Esophagus squamous epithelium (tissue), 5 donors: ENCODE measurements around the gene ETV3. TPM values are rescaled to one million over a fixed set of nuclear protein-coding genes. Genes with fewer than 3 reads are reported as not detected.

Experiments used
- DNase-seq: peaks from one replicate; lab custom pipeline; 2025; lab: John Stamatoyannopoulos, UW
- H3K27ac ChIP-seq, 4 donors: fragments of 200-600 bp; sonication (generic); one replicate each; pipeline ENCODE4 v1.5.1; 2016 to 2019; ENCODE audit warnings: mild to moderate bottlenecking in 1 of 4
- H3K27me3 ChIP-seq, 4 donors: fragments of 200-600 bp; sonication (generic); 1 replicate in 3 of 4; 2 replicates in 1 of 4; pipeline versions ENCODE4 v1.5.1 to v1.6.0; 2017 to 2021; ENCODE audit warnings: antibody characterized with exemption in 1 of 4
- H3K36me3 ChIP-seq, 3 donors: fragments of 200-600 bp; sonication (generic); one replicate each; pipeline ENCODE4 v1.5.1; 2016 to 2019
- H3K4me1 ChIP-seq, 3 donors: fragments of 200-600 bp; sonication (generic); one replicate each; pipeline ENCODE4 v1.5.1; 2017 to 2019
- H3K4me3 ChIP-seq, 4 donors: fragments of 200-600 bp; sonication (generic); 1 replicate in 3 of 4; 2 replicates in 1 of 4; pipeline ENCODE4 v1.5.1; 2016 to 2019; ENCODE audit warnings: mild to moderate bottlenecking in 2 of 4, moderate library complexity in 1 of 4
- H3K9me3 ChIP-seq, 3 donors: fragments of 200-600 bp; sonication (generic); one replicate each; pipeline ENCODE4 v1.5.1; 2016 to 2019
- POLR2A ChIP-seq, 4 donors: fragments of 450-650 bp; IDR thresholded peaks; one replicate each; pipeline ENCODE4 v1.6.1; 2017; ENCODE audit warnings: antibody characterized with exemption in 4 of 4, mild to moderate bottlenecking in 4 of 4, moderate library complexity in 3 of 4
- WGBS, 2 donors: methylation state at CpG; one replicate each; pipeline ENCODE4 v1.1.5; 2018; 5-methylcytosine and 5-hydroxymethylcytosine counted together
- intact Hi-C: fragments of 100-400 bp; cut with DNase I; formaldehyde crosslinking; loops from one replicate; pipeline ENCODE4 v1.15.0; 2022
- total RNA-seq, 4 donors: library from RNA; depleted of rRNA; stranded (reverse); fragments of >200 nt; gene quantifications; one replicate each; pipeline ENCODE4 v1.1.0, GENCODE V29; 2016
- TF ChIP-seq, protein P1 (sequence below), 6 experiments: fragments of 450-650 bp in 4 of 6; fragments of 200-600 bp in 2 of 6; sonication (generic) in 2 of 6; IDR thresholded peaks; one replicate each; pipeline ENCODE4 v1.5.1; 2016 to 2019; ENCODE audit warnings: antibody characterized with exemption in 6 of 6, mild to moderate bottlenecking in 4 of 6, moderate library complexity in 4 of 6
- donor health status: DM: yes; HTN: yes; CAD: no.

Gene ETV3
- total RNA-seq, 4 donors from 2014 or later, result 25.0 to 31.4 (median 27.3) TPM

DNA sequence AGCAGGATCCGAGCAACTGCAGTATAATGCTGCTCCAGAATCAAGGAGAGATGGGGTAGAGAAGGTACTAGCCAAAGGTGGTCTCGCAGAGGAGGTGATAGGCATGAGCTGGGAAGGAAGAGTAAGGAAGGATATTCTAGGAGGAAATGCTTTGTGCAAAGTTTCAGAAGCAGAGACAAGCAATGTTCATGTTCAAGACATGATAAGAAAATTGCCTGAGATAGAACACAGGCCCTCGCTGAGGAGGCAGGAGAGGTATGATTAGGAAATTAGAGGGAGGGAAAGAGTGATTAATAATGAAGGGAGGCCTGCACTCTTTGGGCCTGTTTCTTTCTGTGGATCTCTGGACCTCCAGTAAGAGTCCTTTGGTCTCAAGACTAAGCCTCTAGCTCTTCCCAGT, 12.9 kb upstream of the ETV3 start:
- TF ChIP-seq, protein P1, sequence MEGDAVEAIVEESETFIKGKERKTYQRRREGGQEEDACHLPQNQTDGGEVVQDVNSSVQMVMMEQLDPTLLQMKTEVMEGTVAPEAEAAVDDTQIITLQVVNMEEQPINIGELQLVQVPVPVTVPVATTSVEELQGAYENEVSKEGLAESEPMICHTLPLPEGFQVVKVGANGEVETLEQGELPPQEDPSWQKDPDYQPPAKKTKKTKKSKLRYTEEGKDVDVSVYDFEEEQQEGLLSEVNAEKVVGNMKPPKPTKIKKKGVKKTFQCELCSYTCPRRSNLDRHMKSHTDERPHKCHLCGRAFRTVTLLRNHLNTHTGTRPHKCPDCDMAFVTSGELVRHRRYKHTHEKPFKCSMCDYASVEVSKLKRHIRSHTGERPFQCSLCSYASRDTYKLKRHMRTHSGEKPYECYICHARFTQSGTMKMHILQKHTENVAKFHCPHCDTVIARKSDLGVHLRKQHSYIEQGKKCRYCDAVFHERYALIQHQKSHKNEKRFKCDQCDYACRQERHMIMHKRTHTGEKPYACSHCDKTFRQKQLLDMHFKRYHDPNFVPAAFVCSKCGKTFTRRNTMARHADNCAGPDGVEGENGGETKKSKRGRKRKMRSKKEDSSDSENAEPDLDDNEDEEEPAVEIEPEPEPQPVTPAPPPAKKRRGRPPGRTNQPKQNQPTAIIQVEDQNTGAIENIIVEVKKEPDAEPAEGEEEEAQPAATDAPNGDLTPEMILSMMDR (IDR thresholded peaks at IDR 0.05), result no peak
- TF ChIP-seq POLR2A (IDR thresholded peaks at IDR 0.05), result no peak
- WGBS, 2 donors, result 77 to 88% methylated on average over 2 to 3 of the region's 3 CpGs
- H3K27ac ChIP-seq, result no peak overlapping the region
- intact Hi-C loops, result no loop called here
- H3K36me3 ChIP-seq, result no peaks in the 10 kb centered on the region
- peaks cover 0 to 3% (median 0%) of the 10 kb centered on the region in 4 donors for H3K27me3 ChIP-seq
- no peaks in the 10 kb centered on the region for H3K9me3 ChIP-seq
- H3K4me1 ChIP-seq, result peaks cover 31 to 51% (median 42%) of the 10 kb centered on the region in 3 donors
- no peak for DNase-seq
- no peak overlapping the region for H3K4me3 ChIP-seq

DNA sequence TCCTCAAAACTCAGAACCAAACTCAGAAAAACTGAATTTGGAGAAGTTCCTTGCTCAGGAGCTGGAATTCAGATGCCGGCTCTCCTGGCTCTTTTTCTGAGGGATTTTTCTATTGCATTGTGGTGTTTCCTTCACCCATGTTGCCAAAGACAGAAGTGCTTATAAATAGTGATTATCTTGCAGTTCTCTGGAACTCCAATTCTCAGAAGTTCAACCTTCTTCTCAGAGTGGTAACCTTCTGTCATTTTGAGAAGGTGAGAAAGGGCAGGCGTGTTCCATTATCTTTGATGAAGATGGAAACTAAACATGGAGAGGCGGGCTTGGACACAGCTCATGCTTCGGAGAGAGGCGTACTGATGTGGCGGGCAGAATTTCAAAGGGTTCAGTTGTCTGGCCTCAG, 12.4 kb upstream of the ETV3 start:
- Histone ChIP-seq H3K4me3 (no peak overlapping the region), H3K36me3 (no peaks in the 10 kb centered on the region), H3K27ac (no peak overlapping the region), H3K4me1 (peaks cover 27 to 51% (median 41%) of the 10 kb centered on the region in 3 donors), H3K9me3 (no peaks in the 10 kb centered on the region), H3K27me3 (no peaks in the 10 kb centered on the region)
- no peak for TF ChIP-seq POLR2A (IDR thresholded peaks at IDR 0.05)
- TF ChIP-seq, protein P1 (IDR thresholded peaks at IDR 0.05), result no peak
- intact Hi-C loops, result no loop called here
- DNase-seq, result no peak
- 85 to 91% methylated on average over 4 to 5 of the region's 6 CpGs for WGBS, 2 donors

DNA sequence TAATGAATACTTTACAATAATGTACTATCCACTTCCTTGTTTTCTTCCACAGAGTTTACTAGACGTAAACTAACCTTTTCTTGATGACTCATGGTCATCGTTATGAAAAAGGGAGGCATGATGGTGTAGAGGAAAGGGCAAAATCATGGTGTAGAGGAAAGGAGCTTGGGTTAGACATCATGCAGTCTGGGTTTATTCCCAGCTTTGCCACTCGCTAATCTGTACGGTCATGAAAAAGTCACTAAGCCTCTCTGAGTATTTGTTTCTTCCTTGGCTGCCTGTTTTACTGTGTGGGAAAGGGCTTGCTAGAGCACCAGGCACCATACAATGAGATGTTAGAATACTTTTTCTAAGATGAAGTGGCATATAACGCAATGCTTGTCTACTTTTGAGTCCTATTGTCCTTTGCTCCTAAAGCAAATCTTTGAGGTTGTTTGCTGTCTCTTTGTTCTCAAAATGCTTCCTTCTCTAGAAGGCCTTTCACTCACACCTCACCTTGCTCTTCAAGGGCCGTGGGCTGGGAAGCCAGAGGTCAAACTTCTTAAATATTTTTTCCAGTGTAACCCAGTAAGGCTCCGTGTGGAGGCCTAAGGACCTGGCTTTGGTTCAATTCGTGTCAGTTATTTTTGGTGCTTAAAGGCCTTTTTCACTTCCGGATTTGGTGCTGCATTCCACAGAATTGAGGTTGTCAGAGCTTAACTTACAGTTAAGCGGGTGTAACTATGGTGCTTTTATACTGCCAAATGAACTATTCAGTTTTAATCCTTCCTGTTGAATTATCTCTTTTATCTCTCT, 9.9 kb upstream of the ETV3 start:
- H3K4me3 ChIP-seq, result no peak overlapping the region
- DNase-seq, result no peak
- H3K36me3 ChIP-seq, result no peaks in the 10 kb centered on the region
- no peaks in the 10 kb centered on the region for H3K9me3 ChIP-seq
- H3K27ac ChIP-seq, result peak overlapping the region; percentile 42 to 74 (median 71)
- H3K4me1 ChIP-seq, result peaks cover 4 to 52% (median 34%) of the 10 kb centered on the region in 3 donors
- no peak for TF ChIP-seq POLR2A (IDR thresholded peaks at IDR 0.05)
- TF ChIP-seq, protein P1 (IDR thresholded peaks at IDR 0.05), result no peak
- no peaks in the 10 kb centered on the region for H3K27me3 ChIP-seq
- intact Hi-C loops, result no loop called here
- WGBS, 2 donors, result 37 to 49% methylated on average over 10 of the region's 10 CpGs

DNA sequence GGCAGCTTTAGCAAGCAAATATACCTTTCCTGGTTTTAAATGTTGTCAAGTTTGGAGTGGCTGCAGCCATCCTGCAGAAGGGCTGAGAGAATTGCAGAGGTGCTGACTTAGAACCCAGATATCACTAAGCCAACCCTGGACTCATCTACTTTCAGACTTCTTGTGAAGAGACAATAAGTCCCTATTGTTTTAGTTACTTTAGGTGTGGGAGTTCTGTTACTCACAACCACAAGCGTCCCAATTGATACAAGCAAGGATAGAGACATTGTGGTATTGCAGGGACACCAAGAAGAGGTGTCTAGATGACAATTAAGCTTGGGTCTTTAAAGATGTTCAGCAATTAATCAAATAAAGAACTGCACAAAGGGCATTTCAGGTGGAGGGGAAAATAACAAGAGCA, 8.8 kb upstream of the ETV3 start:
- Histone ChIP-seq H3K27ac (peak overlapping the region in 2 of 4 donors; percentile 74 to 81), H3K4me3 (no peak overlapping the region), H3K4me1 (peaks cover 4 to 63% (median 38%) of the 10 kb centered on the region in 3 donors), H3K27me3 (no peaks in the 10 kb centered on the region), H3K9me3 (no peaks in the 10 kb centered on the region), H3K36me3 (no peaks in the 10 kb centered on the region)
- intact Hi-C loops, result no loop called here
- TF ChIP-seq, protein P1 (IDR thresholded peaks at IDR 0.05), result no peak
- no peak for TF ChIP-seq POLR2A (IDR thresholded peaks at IDR 0.05)
- DNase-seq, result no peak
- 56 to 100% methylated on average over 1 of the region's 1 CpG for WGBS, 2 donors

DNA sequence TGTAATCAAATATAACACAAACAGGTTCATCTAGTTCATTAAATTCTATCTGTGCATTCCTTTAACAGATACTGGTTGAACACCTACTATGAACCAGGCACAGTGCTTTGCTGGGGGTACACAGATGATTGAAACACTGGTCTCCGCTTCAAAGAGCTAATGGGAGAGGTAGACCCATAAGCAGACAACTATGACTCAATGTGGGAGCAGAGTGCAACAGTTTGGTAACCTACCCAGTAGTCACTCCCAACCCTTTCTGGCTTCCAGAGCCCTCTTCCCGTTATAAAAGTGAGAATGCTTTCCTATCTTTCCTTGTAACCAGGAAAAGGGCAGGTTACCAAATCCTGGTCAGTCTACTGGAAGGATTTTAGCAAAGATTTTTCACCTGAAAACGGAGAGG, 8.0 kb upstream of the ETV3 start:
- no peaks in the 10 kb centered on the region for H3K36me3 ChIP-seq
- peak overlapping the region in 3 of 4 donors; percentile 74 to 83 (median 81) for H3K27ac ChIP-seq
- no peaks in the 10 kb centered on the region for H3K9me3 ChIP-seq
- intact Hi-C loops, result no loop called here
- WGBS, 2 donors, result 34 to 58% methylated on average over 3 of the region's 3 CpGs
- no peaks in the 10 kb centered on the region for H3K27me3 ChIP-seq
- H3K4me3 ChIP-seq, result no peak overlapping the region
- no peak for DNase-seq
- peaks cover 4 to 64% (median 38%) of the 10 kb centered on the region in 3 donors for H3K4me1 ChIP-seq
- no peak for TF ChIP-seq POLR2A (IDR thresholded peaks at IDR 0.05)
- TF ChIP-seq, protein P1 (IDR thresholded peaks at IDR 0.05), result no peak
